HepG2 (cell line): ENCODE measurements around the gene ECHS1. TPM values are rescaled to one million over a fixed set of nuclear protein-coding genes. Genes with fewer than 3 reads are reported as not detected.

Experiments
- BHLHE40 ChIP-seq: IDR thresholded peaks from 2 replicates; pipeline ENCODE4 v1.6.1; 2011; ENCODE audit warnings: low read length, improper control_type of control experiment
- FOXA3 ChIP-seq: IDR thresholded peaks from 2 replicates; pipeline ENCODE4 v1.6.1; 2016; ENCODE audit warnings: missing genetic modification reagents, missing compliant biosample characterization
- FOXK2 ChIP-seq: fragments of 450-650 bp; IDR thresholded peaks from 2 replicates; pipeline ENCODE4 v1.6.1; 2016
- GABPB1 ChIP-seq: IDR thresholded peaks from 2 replicates; pipeline ENCODE4 v1.6.1; 2016; ENCODE audit warnings: mild to moderate bottlenecking, missing genetic modification reagents, moderate library complexity, missing compliant biosample characterization
- JDP2 ChIP-seq: sonication (generic); formaldehyde crosslinking; IDR thresholded peaks from 2 replicates; pipeline ENCODE4 v1.8.1; 2022; ENCODE audit warnings: missing genetic modification reagents, borderline replicate concordance
- KLF16 ChIP-seq, 2 experiments: sonication (generic) in 1 of 2; formaldehyde crosslinking in 1 of 2; IDR thresholded peaks; 2 replicates each; pipeline versions ENCODE4 v1.6.1 to v1.8.0; 2016 to 2023; ENCODE audit warnings: missing genetic modification reagents in 2 of 2, missing compliant biosample characterization in 1 of 2
- MBD4 ChIP-seq: IDR thresholded peaks from 2 replicates; pipeline ENCODE4 v1.6.1; 2012; ENCODE audit warnings: low read length, inconsistent platforms, borderline replicate concordance
- ZNF124 ChIP-seq: sonication (generic); formaldehyde crosslinking; IDR thresholded peaks from 2 replicates; pipeline ENCODE4 v1.4.0; 2020; ENCODE audit warnings: missing genetic modification reagents
- ZNF460 ChIP-seq: sonication (generic); formaldehyde crosslinking; IDR thresholded peaks from 2 replicates; pipeline ENCODE4 v1.5.1; 2020; ENCODE audit warnings: missing genetic modification reagents, mild to moderate bottlenecking, borderline replicate concordance
- ZNF501 ChIP-seq: sonication (generic); formaldehyde crosslinking; IDR thresholded peaks from 2 replicates; pipeline ENCODE4 v1.5.1; 2020; ENCODE audit warnings: mild to moderate bottlenecking, moderate library complexity, missing genetic modification reagents
- ZNF674 ChIP-seq: sonication (generic); formaldehyde crosslinking; IDR thresholded peaks from 2 replicates; pipeline ENCODE4 v1.5.0; 2020; ENCODE audit warnings: low read depth, mild to moderate bottlenecking, missing genetic modification reagents
- ZNF777 ChIP-seq: sonication (generic); formaldehyde crosslinking; IDR thresholded peaks from 2 replicates; pipeline ENCODE4 v1.4.0; 2020; ENCODE audit warnings: missing genetic modification reagents
- ZNF850 ChIP-seq: sonication (generic); formaldehyde crosslinking; conservative IDR thresholded peaks from 2 replicates; pipeline ENCODE4 v1.9.0; 2021; ENCODE audit warnings: mild to moderate bottlenecking, missing genetic modification reagents
- ZZZ3 ChIP-seq: sonication (generic); formaldehyde crosslinking; IDR thresholded peaks from 2 replicates; pipeline ENCODE4 v1.4.0; 2020; ENCODE audit warnings: missing genetic modification reagents, mild to moderate bottlenecking, borderline replicate concordance
- polyA plus RNA-seq, 8 experiments: library from polyadenylated mRNA; depleted of rRNA in 3 of 8; stranded (reverse) in 7 of 8; unstranded in 1 of 8; fragments of >200 nt; fragmentation: Illumina TruSeq in 4 of 8; extraction: Trizol in 4 of 8; gene quantifications; 2 replicates each; pipeline versions ENCODE4 v1.2.1 to v1.2.3, GENCODE V29; 2011 to 2016; ENCODE audit warnings: low read depth in 4 of 8, missing spikeins in 1 of 8, mixed read lengths in 1 of 8; ENCODE audit not compliant: insufficient read depth in 1 of 8
- total RNA-seq, 5 experiments: library from RNA; depleted of rRNA; stranded (reverse); fragments of >200 nt; fragmentation: Illumina TruSeq; extraction: Trizol; gene quantifications; 2 replicates each; pipeline ENCODE4 v1.2.3, GENCODE V29; 2016; ENCODE audit warnings: low read depth in 1 of 5
- TF ChIP-seq, protein P1 (sequence below): IDR thresholded peaks from 2 replicates; pipeline ENCODE4 v1.6.1; 2018; ENCODE audit warnings: missing genetic modification reagents, mild to moderate bottlenecking, missing compliant biosample characterization
- TF ChIP-seq, protein P2 (sequence below): sonication (generic); formaldehyde crosslinking; IDR thresholded peaks from 2 replicates; pipeline ENCODE4 v1.5.1; 2020; ENCODE audit warnings: missing genetic modification reagents, mild to moderate bottlenecking, borderline replicate concordance
- TF ChIP-seq, protein P3 (sequence below): sonication (generic); formaldehyde crosslinking; IDR thresholded peaks from 2 replicates; pipeline ENCODE4 v1.4.0; 2020; ENCODE audit warnings: mild to moderate bottlenecking, missing genetic modification reagents, borderline replicate concordance
- TF ChIP-seq, protein P4 (sequence below): sonication (generic); formaldehyde crosslinking; IDR thresholded peaks from 2 replicates; pipeline ENCODE4 v1.5.0; 2020; ENCODE audit warnings: mild to moderate bottlenecking, missing genetic modification reagents
- TF ChIP-seq, protein P5 (sequence below): sonication (generic); formaldehyde crosslinking; conservative IDR thresholded peaks from 2 replicates; pipeline ENCODE4 v1.4.0; 2020; ENCODE audit warnings: missing genetic modification reagents

Gene ECHS1
- total and polyA plus RNA-seq, 2 of the 13 experiments (the other 11 are each of a cell fraction or from before 2014, with no cell fraction given): 32.7 to 195 TPM

DNA sequence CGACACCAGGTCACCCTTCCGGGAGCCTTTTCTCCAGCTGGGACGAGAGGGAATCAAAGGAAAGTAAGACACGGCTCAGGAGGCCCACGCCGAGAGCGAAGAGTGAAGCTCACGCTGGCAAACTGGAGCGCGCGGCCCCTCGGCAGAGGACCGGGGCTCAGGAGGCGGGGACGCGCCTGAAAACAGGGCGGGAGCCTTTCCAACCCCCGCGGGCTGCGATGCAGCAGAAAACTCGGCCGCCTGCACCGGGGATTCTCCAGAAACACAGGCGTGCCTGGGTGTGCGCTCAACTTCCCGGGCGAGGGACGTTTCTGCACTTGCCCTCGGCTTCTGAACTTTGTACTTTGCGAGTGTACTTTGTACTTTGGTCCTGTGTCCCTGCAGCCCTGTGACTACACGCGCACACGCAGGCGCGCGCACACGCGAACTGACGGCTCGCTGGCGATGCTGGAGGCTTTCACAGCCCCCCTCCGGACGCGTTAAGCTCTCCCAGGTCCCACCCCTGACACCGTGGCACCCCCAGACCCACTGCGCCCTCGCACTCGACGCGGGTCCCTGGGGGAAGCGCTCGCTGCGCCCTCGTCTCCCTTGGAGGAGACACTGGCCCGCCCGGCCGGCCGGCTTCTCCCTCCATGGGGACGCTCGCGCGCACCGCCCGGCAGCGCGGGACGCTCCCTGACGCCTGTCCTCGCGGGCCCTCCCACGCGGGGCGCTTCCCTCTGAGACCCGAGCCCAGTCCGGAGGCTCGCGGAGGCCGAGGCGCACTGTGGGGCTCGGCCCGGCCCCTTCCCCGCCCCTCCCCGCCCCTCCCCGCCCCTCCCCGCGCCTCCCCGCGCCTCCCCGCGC lies 5.3 kb upstream of the ECHS1 start (continued):
- TF ChIP-seq GABPB1 (CRISPR knock-in tag): peak; percentile 49; the same call in 1 of the 2 replicates
- peak in 1 of 2 experiments; percentile 49; a peak in 1 of 4 replicates for TF ChIP-seq KLF16 (CRISPR knock-in tag; IDR thresholded peaks at IDR 0.05)
- no peak for TF ChIP-seq JDP2
- peak; percentile 46; the same call in 1 of the 2 replicates for TF ChIP-seq ZNF460 (CRISPR knock-in tag)
- TF ChIP-seq ZNF501 (CRISPR knock-in tag): peak; percentile 55
- TF ChIP-seq, protein P1, sequence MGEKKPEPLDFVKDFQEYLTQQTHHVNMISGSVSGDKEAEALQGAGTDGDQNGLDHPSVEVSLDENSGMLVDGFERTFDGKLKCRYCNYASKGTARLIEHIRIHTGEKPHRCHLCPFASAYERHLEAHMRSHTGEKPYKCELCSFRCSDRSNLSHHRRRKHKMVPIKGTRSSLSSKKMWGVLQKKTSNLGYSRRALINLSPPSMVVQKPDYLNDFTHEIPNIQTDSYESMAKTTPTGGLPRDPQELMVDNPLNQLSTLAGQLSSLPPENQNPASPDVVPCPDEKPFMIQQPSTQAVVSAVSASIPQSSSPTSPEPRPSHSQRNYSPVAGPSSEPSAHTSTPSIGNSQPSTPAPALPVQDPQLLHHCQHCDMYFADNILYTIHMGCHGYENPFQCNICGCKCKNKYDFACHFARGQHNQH (CRISPR knock-in tag): 0 out of 2 replicates have a peak, but pooled peaks have one; percentile 26
- no peak for TF ChIP-seq ZNF124 (CRISPR knock-in tag)
- TF ChIP-seq, protein P2, sequence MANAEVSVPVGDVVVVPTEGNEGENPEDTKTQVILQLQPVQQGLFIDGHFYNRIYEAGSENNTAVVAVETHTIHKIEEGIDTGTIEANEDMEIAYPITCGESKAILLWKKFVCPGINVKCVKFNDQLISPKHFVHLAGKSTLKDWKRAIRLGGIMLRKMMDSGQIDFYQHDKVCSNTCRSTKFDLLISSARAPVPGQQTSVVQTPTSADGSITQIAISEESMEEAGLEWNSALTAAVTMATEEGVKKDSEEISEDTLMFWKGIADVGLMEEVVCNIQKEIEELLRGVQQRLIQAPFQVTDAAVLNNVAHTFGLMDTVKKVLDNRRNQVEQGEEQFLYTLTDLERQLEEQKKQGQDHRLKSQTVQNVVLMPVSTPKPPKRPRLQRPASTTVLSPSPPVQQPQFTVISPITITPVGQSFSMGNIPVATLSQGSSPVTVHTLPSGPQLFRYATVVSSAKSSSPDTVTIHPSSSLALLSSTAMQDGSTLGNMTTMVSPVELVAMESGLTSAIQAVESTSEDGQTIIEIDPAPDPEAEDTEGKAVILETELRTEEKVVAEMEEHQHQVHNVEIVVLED (CRISPR knock-in tag): peak; percentile 54; the same call in 1 of the 2 replicates
- peak; percentile 79 for TF ChIP-seq ZNF777 (CRISPR knock-in tag)
- TF ChIP-seq ZNF674: no peak
- TF ChIP-seq FOXA3 (CRISPR knock-in tag): no peak
- TF ChIP-seq, protein P3, sequence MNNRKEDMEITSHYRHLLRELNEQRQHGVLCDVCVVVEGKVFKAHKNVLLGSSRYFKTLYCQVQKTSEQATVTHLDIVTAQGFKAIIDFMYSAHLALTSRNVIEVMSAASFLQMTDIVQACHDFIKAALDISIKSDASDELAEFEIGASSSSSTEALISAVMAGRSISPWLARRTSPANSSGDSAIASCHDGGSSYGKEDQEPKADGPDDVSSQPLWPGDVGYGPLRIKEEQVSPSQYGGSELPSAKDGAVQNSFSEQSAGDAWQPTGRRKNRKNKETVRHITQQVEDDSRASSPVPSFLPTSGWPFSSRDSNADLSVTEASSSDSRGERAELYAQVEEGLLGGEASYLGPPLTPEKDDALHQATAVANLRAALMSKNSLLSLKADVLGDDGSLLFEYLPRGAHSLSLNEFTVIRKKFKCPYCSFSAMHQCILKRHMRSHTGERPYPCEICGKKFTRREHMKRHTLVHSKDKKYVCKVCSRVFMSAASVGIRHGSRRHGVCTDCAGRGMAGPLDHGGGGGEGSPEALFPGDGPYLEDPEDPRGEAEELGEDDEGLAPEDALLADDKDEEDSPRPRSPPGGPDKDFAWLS (CRISPR knock-in tag): no peak
- no peak for TF ChIP-seq MBD4
- TF ChIP-seq BHLHE40: peak; percentile 19; the same call in 1 of the 2 replicates
- TF ChIP-seq ZNF850 (CRISPR knock-in tag): peak; percentile 94; the same call in 1 of the 2 replicates
- TF ChIP-seq, protein P4, sequence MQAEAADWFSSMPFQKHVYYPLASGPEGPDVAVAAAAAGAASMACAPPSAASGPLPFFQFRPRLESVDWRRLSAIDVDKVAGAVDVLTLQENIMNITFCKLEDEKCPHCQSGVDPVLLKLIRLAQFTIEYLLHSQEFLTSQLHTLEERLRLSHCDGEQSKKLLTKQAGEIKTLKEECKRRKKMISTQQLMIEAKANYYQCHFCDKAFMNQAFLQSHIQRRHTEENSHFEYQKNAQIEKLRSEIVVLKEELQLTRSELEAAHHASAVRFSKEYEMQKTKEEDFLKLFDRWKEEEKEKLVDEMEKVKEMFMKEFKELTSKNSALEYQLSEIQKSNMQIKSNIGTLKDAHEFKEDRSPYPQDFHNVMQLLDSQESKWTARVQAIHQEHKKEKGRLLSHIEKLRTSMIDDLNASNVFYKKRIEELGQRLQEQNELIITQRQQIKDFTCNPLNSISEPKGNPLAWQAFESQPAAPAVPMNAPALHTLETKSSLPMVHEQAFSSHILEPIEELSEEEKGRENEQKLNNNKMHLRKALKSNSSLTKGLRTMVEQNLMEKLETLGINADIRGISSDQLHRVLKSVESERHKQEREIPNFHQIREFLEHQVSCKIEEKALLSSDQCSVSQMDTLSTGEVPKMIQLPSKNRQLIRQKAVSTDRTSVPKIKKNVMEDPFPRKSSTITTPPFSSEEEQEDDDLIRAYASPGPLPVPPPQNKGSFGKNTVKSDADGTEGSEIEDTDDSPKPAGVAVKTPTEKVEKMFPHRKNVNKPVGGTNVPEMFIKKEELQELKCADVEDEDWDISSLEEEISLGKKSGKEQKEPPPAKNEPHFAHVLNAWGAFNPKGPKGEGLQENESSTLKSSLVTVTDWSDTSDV (CRISPR knock-in tag): peak; percentile 48; the same call in 1 of the 2 replicates
- TF ChIP-seq, protein P5, sequence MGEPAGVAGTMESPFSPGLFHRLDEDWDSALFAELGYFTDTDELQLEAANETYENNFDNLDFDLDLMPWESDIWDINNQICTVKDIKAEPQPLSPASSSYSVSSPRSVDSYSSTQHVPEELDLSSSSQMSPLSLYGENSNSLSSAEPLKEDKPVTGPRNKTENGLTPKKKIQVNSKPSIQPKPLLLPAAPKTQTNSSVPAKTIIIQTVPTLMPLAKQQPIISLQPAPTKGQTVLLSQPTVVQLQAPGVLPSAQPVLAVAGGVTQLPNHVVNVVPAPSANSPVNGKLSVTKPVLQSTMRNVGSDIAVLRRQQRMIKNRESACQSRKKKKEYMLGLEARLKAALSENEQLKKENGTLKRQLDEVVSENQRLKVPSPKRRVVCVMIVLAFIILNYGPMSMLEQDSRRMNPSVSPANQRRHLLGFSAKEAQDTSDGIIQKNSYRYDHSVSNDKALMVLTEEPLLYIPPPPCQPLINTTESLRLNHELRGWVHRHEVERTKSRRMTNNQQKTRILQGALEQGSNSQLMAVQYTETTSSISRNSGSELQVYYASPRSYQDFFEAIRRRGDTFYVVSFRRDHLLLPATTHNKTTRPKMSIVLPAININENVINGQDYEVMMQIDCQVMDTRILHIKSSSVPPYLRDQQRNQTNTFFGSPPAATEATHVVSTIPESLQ (CRISPR knock-in tag): no peak
- 0 out of 2 replicates have a peak, but pooled peaks have one; percentile 44 for TF ChIP-seq ZZZ3
- no peak for TF ChIP-seq FOXK2
